ENCODE data around the gene TSHZ2.

DNA sequence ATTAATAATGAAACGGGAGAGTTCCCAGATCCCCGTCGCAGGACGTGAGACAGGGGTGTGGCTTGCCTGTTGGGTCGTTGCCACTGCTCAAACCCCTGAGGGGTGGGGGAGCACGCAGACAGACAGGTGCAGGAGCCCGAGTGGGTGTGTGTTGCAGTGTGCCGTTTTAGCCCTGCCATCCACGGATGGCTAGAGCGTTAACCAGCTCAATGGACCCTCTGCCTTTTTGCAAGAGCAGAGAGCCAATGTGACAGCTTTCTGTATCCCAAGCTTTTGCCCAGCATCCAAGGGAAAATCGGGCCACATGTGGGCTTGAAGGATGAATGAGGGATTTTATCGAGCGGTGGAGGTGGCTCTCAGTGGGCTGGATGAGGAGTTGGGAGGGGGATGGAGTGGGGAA, 237.9 kb downstream of the TSHZ2 start:
- TF ChIP-seq ZNF274 (IDR thresholded peaks at IDR 0.05; ENCODE audit: low read depth, low read length): no peak
- no peak for TF ChIP-seq SUZ12 (IDR thresholded peaks at IDR 0.05; ENCODE audit: extremely low read depth, insufficient read depth, insufficient read length)

All from NT2/D1 (cell line).